Right lobe of liver (tissue), 4 donors: ENCODE measurements around the gene LPAR3.

Source experiments
- POLR2A ChIP-seq: fragments of 450-650 bp; IDR thresholded peaks from one replicate; pipeline ENCODE4 v1.6.1; 2017; ENCODE audit warnings: antibody characterized with exemption, mild to moderate bottlenecking
- TF ChIP-seq, protein P1 (sequence below), 4 donors: fragments of 200-600 bp in 3 of 4; fragments of 450-650 bp in 1 of 4; IDR thresholded peaks; one replicate each; pipeline versions ENCODE4 v1.5.1 to v1.8.0; 2016 to 2022; ENCODE audit warnings: antibody characterized with exemption in 4 of 4, mild to moderate bottlenecking in 2 of 4
- donor health status: DM: no; HTN: no; CAD: no.
- donor health status: DM: no; HTN: no; CAD: no.
- donor health status: DM: no; HTN: yes; CAD: no.

- no peak for TF ChIP-seq POLR2A
- TF ChIP-seq, protein P1, sequence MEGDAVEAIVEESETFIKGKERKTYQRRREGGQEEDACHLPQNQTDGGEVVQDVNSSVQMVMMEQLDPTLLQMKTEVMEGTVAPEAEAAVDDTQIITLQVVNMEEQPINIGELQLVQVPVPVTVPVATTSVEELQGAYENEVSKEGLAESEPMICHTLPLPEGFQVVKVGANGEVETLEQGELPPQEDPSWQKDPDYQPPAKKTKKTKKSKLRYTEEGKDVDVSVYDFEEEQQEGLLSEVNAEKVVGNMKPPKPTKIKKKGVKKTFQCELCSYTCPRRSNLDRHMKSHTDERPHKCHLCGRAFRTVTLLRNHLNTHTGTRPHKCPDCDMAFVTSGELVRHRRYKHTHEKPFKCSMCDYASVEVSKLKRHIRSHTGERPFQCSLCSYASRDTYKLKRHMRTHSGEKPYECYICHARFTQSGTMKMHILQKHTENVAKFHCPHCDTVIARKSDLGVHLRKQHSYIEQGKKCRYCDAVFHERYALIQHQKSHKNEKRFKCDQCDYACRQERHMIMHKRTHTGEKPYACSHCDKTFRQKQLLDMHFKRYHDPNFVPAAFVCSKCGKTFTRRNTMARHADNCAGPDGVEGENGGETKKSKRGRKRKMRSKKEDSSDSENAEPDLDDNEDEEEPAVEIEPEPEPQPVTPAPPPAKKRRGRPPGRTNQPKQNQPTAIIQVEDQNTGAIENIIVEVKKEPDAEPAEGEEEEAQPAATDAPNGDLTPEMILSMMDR (IDR thresholded peaks at IDR 0.05) = no peak
These were observed 95.4 kb downstream of the LPAR3 start for GRCh38 chr1:84797603-84798002.
